ENCODE data around the gene TTC33.

The TTC33 gene

GRCh38 chr5:40674661-40675235 lies 81.0 kb downstream of the TTC33 start:
- TF ChIP-seq TAF1 (IDR thresholded peaks at IDR 0.05; ENCODE audit: borderline replicate concordance, insufficient read depth, low read length) (no peak), FOXP2 (optimal IDR thresholded peaks at IDR 0.05; ENCODE audit: borderline replicate concordance, extremely low read depth, extremely low read length, insufficient read depth) (no peak), REST (IDR thresholded peaks at IDR 0.05; ENCODE audit: insufficient read depth in 1 of 2, low read depth in 2 of 2, low read length in 2 of 2) (no peak), POLR2AphosphoS5 (IDR thresholded peaks at IDR 0.05; ENCODE audit: low read depth, low read length) (no peak), SIN3A (IDR thresholded peaks at IDR 0.05; ENCODE audit: borderline replicate concordance, insufficient read depth, low read length) (no peak)

DNA sequence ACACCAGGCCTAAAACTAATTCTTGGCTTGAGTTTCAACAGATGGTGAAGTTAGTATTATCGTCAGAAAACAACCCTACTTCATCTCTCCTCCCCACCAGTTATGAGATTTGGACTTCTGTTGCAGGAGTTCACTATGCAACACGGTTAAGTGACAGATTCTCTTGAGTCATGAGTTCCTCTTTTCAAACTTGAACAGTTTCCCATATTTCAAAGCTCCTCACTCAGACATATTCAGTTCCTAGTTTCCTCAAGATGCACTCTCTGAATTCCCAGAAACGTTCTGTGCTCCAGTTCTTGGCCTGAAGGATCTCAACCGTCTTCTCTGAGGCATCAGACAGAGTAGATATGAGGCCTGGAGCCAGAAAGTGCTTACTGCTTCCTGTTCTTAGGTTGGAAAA lies 83.3 kb downstream of the TTC33 start:
- TF ChIP-seq FOXP2 (optimal IDR thresholded peaks at IDR 0.05; ENCODE audit: borderline replicate concordance, extremely low read depth, extremely low read length, insufficient read depth) = no peak
- TF ChIP-seq REST (IDR thresholded peaks at IDR 0.05; ENCODE audit: insufficient read depth in 1 of 2, low read depth in 2 of 2, low read length in 2 of 2) = no peak
- TF ChIP-seq SIN3A (IDR thresholded peaks at IDR 0.05; ENCODE audit: borderline replicate concordance, insufficient read depth, low read length) = no peak
- no peak for TF ChIP-seq POLR2AphosphoS5 (IDR thresholded peaks at IDR 0.05; ENCODE audit: low read depth, low read length)
- TF ChIP-seq TAF1 (IDR thresholded peaks at IDR 0.05; ENCODE audit: borderline replicate concordance, insufficient read depth, low read length) = no peak

DNA sequence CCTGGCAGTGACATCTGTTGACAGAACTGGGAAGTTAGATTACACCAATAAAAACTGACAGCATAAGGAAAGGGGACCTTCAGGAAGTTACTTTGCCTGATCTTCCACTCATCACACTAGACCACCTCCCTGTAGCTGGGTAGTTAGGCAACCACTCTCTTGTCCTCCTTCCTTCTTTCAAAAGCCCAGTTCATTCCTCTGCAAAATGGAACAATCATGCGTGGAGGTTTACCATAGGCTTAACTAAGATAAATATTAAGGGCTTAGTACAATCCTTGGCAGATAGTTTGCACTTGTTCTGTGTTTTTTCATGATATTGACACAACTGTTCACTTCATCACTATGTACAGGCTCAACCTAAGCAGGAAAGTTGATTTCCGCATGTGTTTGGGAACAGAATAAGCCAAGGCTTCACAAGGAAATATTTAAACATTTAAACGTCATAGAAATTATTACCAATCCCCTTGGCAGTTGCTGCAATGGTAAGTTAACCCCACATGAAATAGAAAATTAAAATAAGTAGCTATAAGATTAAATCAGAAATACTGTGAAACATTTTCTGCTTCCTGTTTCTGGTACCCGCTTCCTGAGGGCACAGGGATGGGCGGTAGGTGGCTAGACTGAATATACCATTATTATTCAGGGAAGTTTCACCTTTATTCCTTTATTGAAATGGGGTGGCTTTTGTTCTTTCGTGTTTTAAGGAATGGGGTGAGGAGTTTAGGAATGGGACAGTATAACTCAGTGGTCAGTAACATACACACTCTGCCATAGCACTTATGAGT lies 86.0 kb downstream of the TTC33 start:
- TF ChIP-seq POLR2AphosphoS5 (IDR thresholded peaks at IDR 0.05; ENCODE audit: low read depth, low read length) (no peak), REST (IDR thresholded peaks at IDR 0.05; ENCODE audit: insufficient read depth in 1 of 2, low read depth in 2 of 2, low read length in 2 of 2) (no peak), FOXP2 (optimal IDR thresholded peaks at IDR 0.05; ENCODE audit: borderline replicate concordance, extremely low read depth, extremely low read length, insufficient read depth) (no peak), SIN3A (IDR thresholded peaks at IDR 0.05; ENCODE audit: borderline replicate concordance, insufficient read depth, low read length) (no peak), TAF1 (IDR thresholded peaks at IDR 0.05; ENCODE audit: borderline replicate concordance, insufficient read depth, low read length) (no peak)

GRCh38 chr5:40667161-40667663 lies 88.5 kb downstream of the TTC33 start:
- TF ChIP-seq REST (IDR thresholded peaks at IDR 0.05; ENCODE audit: insufficient read depth in 1 of 2, low read depth in 2 of 2, low read length in 2 of 2) = no peak
- TF ChIP-seq FOXP2 (optimal IDR thresholded peaks at IDR 0.05; ENCODE audit: borderline replicate concordance, extremely low read depth, extremely low read length, insufficient read depth) = no peak
- TF ChIP-seq SIN3A (IDR thresholded peaks at IDR 0.05; ENCODE audit: borderline replicate concordance, insufficient read depth, low read length) = no peak
- no peak for TF ChIP-seq TAF1 (IDR thresholded peaks at IDR 0.05; ENCODE audit: borderline replicate concordance, insufficient read depth, low read length)
- TF ChIP-seq POLR2AphosphoS5 (IDR thresholded peaks at IDR 0.05; ENCODE audit: low read depth, low read length) = no peak
